Effector memory CD8-positive, alpha-beta T cell (primary cell): ENCODE data around the gene COLEC12.

ENCODE experiments used
- ATAC-seq: fragments of 150-1000 bp; cut with Tn5 transposase; replicated peaks from 2 replicates; pipeline ENCODE4 v1.10.0; 2021; ENCODE audit warnings: mild to moderate bottlenecking, moderate library complexity
- DNase-seq, 3 experiments: peaks; one replicate each; pipeline ENCODE4 v3.0.0; 2021
- H3K27ac Mint-ChIP-seq, 2 donors: one replicate each; pipeline ENCODE4 v1.8.0; 2022; ENCODE audit warnings: mild to moderate bottlenecking in 2 of 2, mixed read lengths in 2 of 2, moderate library complexity in 2 of 2
- H3K27me3 Mint-ChIP-seq, 2 donors: one replicate each; pipeline ENCODE4 v1.8.0; 2022; ENCODE audit warnings: mixed read lengths in 2 of 2
- H3K36me3 Mint-ChIP-seq: one replicate; pipeline ENCODE4 v1.8.0; 2022; ENCODE audit warnings: mild to moderate bottlenecking, moderate library complexity, mixed read lengths; ENCODE audit not compliant: insufficient read depth
- H3K4me1 Mint-ChIP-seq, 2 donors: one replicate each; pipeline ENCODE4 v1.8.0; 2022; ENCODE audit warnings: low read depth in 2 of 2, mixed read lengths in 2 of 2
- H3K4me3 Mint-ChIP-seq, 2 donors: one replicate each; pipeline ENCODE4 v1.8.0; 2022; ENCODE audit warnings: mild to moderate bottlenecking in 2 of 2, mixed read lengths in 2 of 2, moderate library complexity in 2 of 2
- H3K9me3 Mint-ChIP-seq, 2 donors: one replicate each; pipeline ENCODE4 v1.8.0; 2022; ENCODE audit warnings: mixed read lengths in 2 of 2

Gene COLEC12

DNA sequence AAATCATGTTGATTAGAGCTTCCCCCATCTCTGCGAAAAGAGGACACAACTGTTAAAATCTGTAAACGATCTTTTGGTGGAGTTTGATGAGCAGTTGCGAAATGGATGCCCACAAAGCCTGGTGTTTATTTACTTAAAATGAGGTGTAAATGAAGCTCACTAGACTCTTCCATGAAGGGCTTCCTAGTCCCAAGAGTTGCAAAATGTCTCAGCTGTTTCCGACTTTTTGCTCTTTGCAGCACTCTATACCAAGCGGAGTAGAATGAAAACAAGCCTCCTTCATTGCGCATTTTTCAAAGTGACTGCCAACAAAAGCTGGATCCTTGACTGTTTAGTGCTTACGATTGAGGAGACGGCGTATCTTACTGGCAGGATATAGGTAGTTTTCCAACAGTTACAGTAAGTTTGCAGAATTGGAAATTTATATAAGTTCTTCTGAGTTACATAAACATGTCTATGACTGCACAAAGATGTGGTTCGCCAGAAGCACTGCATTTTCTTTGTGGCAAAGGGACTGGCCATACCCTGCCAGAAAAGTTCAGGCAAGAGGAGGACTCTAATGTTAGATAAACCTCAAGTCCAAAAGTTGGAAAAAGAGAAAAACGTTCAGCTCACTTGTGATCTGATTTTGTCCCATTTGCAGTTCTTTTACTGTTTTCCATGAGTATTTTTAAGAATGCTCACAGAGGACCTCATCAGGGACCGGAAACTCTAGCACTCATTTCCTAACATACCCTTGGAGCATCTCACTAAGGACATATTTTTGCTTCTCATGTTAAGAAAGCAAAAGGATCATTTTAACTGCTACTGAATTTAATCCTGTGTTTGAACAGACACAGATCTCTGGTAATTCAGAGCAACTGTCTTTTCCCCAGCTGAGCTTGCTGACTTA, 42.7 kb downstream of the COLEC12 start:
- Mint-ChIP-seq H3K36me3 (no peaks in the 10 kb centered on the region), H3K4me1 (no peaks in the 10 kb centered on the region), H3K27me3 (peaks cover 34 to 50% of the 10 kb centered on the region in 2 donors), H3K9me3 (peaks cover 2 to 13% of the 10 kb centered on the region in 2 donors), H3K27ac (no peak overlapping the region), H3K4me3 (no peak overlapping the region)
- ATAC-seq = no peak
- no peak for DNase-seq

- no peak overlapping the region for H3K27ac Mint-ChIP-seq
- no peak for ATAC-seq
- no peak overlapping the region for H3K4me3 Mint-ChIP-seq
- peaks cover 2 to 13% of the 10 kb centered on the region in 2 donors for H3K9me3 Mint-ChIP-seq
- H3K27me3 Mint-ChIP-seq = peaks cover 34 to 49% of the 10 kb centered on the region in 2 donors
- H3K4me1 Mint-ChIP-seq = no peaks in the 10 kb centered on the region
- H3K36me3 Mint-ChIP-seq = no peaks in the 10 kb centered on the region
- no peak for DNase-seq
Observed at GRCh38 chr18:457140-457519, 43.4 kb downstream of the COLEC12 start.

- Mint-ChIP-seq H3K27me3 (peaks cover 34 to 49% of the 10 kb centered on the region in 2 donors), H3K4me1 (no peaks in the 10 kb centered on the region), H3K36me3 (no peaks in the 10 kb centered on the region), H3K9me3 (peaks cover 2 to 13% of the 10 kb centered on the region in 2 donors), H3K4me3 (no peak overlapping the region), H3K27ac (no peak overlapping the region)
- ATAC-seq (no peak), DNase-seq (no peak)
Observed at GRCh38 chr18:456361-457139, 44.0 kb downstream of the COLEC12 start.

DNA sequence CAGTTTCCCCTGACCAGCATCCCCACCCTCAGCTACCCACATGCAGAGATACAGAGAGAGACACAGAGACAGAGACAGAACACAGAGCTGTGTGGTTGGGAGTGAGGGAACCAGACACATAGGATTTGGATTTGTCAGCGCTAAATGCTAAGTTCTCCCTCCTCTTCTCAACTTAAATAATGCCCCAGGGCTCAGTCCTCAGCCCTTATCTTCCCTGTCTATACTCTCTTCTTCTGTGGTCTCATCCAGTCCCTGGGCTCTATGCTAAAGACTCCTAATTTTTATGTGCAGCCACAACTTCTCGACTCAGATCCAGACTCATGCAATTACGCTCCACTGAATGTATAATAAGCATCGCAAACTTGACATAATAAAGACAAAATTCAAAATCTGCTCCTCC, 47.1 kb downstream of the COLEC12 start:
- Mint-ChIP-seq H3K27me3 (peaks cover 34 to 40% of the 10 kb centered on the region in 2 donors), H3K4me1 (no peaks in the 10 kb centered on the region), H3K9me3 (peaks cover 2 to 21% of the 10 kb centered on the region in 2 donors), H3K27ac (no peak overlapping the region), H3K4me3 (no peak overlapping the region), H3K36me3 (no peaks in the 10 kb centered on the region)
- DNase-seq (no peak), ATAC-seq (no peak)

DNA sequence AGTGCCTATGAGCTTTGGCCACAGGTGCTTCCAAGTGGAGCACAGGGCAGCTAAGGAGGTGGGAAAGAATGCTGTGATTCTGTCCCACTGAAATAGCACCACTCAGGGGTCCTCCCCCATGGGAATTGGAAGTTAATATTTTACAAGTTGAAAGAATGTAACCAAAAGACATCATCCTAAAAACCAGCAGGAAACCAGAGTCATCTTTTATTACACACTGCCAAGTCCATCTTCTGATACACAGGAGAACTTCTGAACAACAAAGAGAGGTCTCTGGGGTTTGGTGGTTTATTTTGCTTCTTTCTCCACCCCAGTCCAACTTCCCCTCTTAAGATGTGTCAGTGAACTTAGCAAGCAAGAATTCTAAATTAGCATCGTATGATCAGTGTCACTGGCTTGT, 47.7 kb downstream of the COLEC12 start:
- no peaks in the 10 kb centered on the region for H3K36me3 Mint-ChIP-seq
- no peak overlapping the region for H3K27ac Mint-ChIP-seq
- H3K4me1 Mint-ChIP-seq = no peaks in the 10 kb centered on the region
- peaks cover 37 to 45% of the 10 kb centered on the region in 2 donors for H3K27me3 Mint-ChIP-seq
- H3K9me3 Mint-ChIP-seq = peaks cover 2 to 21% of the 10 kb centered on the region in 2 donors
- no peak overlapping the region for H3K4me3 Mint-ChIP-seq
- no peak for DNase-seq
- ATAC-seq = no peak

DNA sequence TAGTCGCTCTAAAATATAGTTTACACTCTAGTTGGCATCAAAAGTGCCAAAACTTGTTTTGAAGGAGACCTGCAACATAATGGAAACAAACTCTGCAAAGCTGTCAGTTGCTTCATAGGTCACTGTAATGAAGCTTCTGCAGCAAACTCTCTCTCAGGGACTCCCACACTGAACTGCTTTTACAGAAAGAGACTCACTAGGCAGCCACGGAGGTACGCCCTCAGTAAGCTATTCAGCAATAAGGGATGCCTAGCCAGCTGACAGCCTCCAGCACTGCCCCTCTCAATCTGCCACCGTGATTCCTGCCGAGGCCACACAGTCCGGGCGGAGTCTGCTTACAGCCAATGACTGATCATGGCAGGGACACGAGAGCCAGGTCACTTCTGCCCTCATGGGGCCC, 51.1 kb downstream of the COLEC12 start:
- H3K36me3 Mint-ChIP-seq = no peaks in the 10 kb centered on the region
- H3K4me1 Mint-ChIP-seq = no peaks in the 10 kb centered on the region
- ATAC-seq (no peak), DNase-seq (no peak)
- peaks cover 20 to 25% of the 10 kb centered on the region in 2 donors for H3K27me3 Mint-ChIP-seq
- H3K27ac Mint-ChIP-seq = no peak overlapping the region
- peaks cover 0 to 15% of the 10 kb centered on the region in 2 donors for H3K9me3 Mint-ChIP-seq
- H3K4me3 Mint-ChIP-seq = no peak overlapping the region

- H3K4me1 Mint-ChIP-seq = no peaks in the 10 kb centered on the region
- peaks cover 14 to 16% of the 10 kb centered on the region in 2 donors for H3K27me3 Mint-ChIP-seq
- DNase-seq (no peak), ATAC-seq (no peak)
- H3K4me3 Mint-ChIP-seq = no peak overlapping the region
- H3K36me3 Mint-ChIP-seq = no peaks in the 10 kb centered on the region
- H3K27ac Mint-ChIP-seq = no peak overlapping the region
- peaks cover 0 to 8% of the 10 kb centered on the region in 2 donors for H3K9me3 Mint-ChIP-seq
Observed at GRCh38 chr18:448116-448790, 52.2 kb downstream of the COLEC12 start.

DNA sequence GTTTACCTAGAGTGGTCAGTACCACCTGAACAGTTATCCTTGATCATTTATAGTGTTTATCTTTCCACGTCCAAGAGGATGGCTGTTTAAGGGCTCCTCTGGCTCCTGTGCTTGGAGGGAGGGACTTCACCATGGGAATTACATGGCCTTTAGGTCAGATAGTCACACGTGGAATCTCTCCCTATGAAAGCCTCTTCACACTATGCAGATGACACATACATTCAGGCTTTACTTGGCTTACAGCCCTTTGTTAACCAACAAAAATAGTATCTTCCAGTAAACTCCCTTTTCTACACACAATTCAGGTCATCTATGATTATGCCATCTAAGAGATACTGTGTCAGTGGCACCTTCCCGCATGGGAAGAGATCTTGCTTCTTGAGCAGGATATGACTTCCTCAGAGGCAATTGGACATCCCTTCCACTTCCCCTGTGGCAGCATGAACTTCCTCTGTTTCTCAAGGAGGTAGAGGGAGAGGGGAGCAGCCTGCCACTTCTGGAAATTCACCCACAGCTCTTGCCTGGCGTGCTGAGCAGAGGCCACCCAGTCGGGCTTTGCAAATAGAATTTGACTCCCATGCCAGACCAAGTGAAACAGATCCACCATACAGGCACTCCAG, 53.5 kb downstream of the COLEC12 start:
- Mint-ChIP-seq H3K4me3 (no peak overlapping the region), H3K27ac (no peak overlapping the region), H3K9me3 (peaks cover 0 to 8% of the 10 kb centered on the region in 2 donors), H3K36me3 (no peaks in the 10 kb centered on the region), H3K4me1 (no peaks in the 10 kb centered on the region), H3K27me3 (peaks cover 14 to 16% of the 10 kb centered on the region in 2 donors)
- no peak for DNase-seq
- no peak for ATAC-seq

DNA sequence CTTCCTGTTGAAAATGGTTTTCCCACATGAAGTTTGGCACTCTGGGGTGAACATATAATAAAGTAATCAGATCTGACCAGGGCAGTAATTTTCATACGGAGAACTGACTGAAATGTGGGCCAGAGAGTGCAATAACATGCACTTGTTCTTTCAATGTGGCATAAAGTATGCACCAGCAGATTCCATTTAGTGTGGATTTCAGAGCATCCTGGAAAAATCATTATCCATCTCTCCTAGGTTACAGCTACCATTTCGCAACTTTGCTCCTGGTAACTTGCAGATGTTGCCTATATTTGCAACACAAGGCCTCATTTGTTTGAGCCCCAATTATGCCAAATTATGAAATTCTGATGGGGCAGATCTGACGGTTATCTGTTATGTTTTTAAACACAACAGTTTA, 55.4 kb downstream of the COLEC12 start:
- Mint-ChIP-seq H3K27ac (no peak overlapping the region), H3K9me3 (no peaks in the 10 kb centered on the region), H3K4me1 (no peaks in the 10 kb centered on the region), H3K4me3 (no peak overlapping the region), H3K27me3 (peaks cover 14 to 16% of the 10 kb centered on the region in 2 donors), H3K36me3 (no peaks in the 10 kb centered on the region)
- no peak for DNase-seq
- no peak for ATAC-seq

GRCh38 chr18:438571-438970, 61.9 kb downstream of the COLEC12 start:
- no peak for DNase-seq
- Mint-ChIP-seq H3K27ac (no peak overlapping the region), H3K36me3 (no peaks in the 10 kb centered on the region), H3K4me3 (no peak overlapping the region), H3K27me3 (peaks cover 0 to 18% of the 10 kb centered on the region in 2 donors), H3K9me3 (no peaks in the 10 kb centered on the region), H3K4me1 (no peaks in the 10 kb centered on the region)
- no peak for ATAC-seq

DNA sequence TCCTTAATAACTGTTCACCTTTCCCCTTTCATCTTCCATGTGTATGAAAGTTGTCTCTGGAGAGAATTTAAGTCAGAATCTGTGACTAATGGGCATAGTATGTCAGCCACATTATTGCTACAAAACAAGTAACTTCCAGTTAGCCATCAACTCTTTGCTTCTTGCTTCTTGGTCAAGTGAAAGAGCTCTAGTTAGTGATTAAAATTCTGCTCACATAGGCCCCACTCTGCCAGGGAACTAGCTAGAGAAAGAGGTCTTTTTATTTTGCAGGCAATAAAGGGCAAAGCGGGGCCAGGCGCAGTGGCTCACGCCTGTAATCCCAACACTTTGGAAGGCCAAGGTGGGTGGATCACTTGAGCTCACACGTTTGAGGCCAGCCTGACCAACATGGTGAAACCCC, 64.6 kb downstream of the COLEC12 start:
- ATAC-seq (no peak), DNase-seq (no peak)
- no peaks in the 10 kb centered on the region for H3K36me3 Mint-ChIP-seq
- H3K4me3 Mint-ChIP-seq = no peak overlapping the region
- H3K9me3 Mint-ChIP-seq = no peaks in the 10 kb centered on the region
- peaks cover 16 to 25% of the 10 kb centered on the region in 2 donors for H3K27me3 Mint-ChIP-seq
- H3K4me1 Mint-ChIP-seq = no peaks in the 10 kb centered on the region
- H3K27ac Mint-ChIP-seq = no peak overlapping the region

DNA sequence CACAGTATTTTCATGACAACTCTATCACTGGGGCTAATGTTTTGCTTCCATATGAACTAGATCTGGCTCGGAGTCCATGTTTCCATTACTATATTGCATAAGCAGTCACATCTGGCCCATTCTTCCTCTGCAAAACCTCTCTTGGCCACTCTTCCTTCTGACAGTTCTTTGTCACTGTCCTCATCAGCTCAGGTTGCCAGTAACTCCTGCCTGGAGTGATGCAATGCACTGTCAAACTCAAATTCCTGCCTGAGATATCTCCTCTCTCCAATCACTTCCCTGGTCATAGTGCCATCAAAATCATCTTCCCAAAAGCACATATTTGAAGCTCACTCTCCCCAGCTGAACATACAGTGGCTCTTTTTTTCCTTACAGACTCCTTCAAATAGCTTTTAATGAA, 66.1 kb downstream of the COLEC12 start:
- DNase-seq (no peak), ATAC-seq (no peak)
- Mint-ChIP-seq H3K27ac (no peak overlapping the region), H3K9me3 (no peaks in the 10 kb centered on the region), H3K4me1 (no peaks in the 10 kb centered on the region), H3K4me3 (no peak overlapping the region), H3K27me3 (peaks cover 16 to 25% of the 10 kb centered on the region in 2 donors), H3K36me3 (no peaks in the 10 kb centered on the region)

- H3K27ac Mint-ChIP-seq = no peak overlapping the region
- DNase-seq (no peak), ATAC-seq (no peak)
- H3K27me3 Mint-ChIP-seq = peaks cover 16 to 22% of the 10 kb centered on the region in 2 donors
- H3K9me3 Mint-ChIP-seq = no peaks in the 10 kb centered on the region
- H3K4me3 Mint-ChIP-seq = no peak overlapping the region
- no peaks in the 10 kb centered on the region for H3K4me1 Mint-ChIP-seq
- H3K36me3 Mint-ChIP-seq = no peaks in the 10 kb centered on the region
Observed at GRCh38 chr18:433960-434359, 66.5 kb downstream of the COLEC12 start.
